Epithelial cell of proximal tubule (primary cell): Measurements from ENCODE around the gene NR1I2. TPM values are rescaled to one million over a fixed set of nuclear protein-coding genes. Genes with fewer than 3 reads are reported as not detected.

ENCODE experiments used
- DNase-seq: peaks from one replicate; pipeline ENCODE4 v3.0.0-alpha.2; 2011; ENCODE audit warnings: low read depth
- H3K4me3 ChIP-seq: 2 replicates; pipeline ENCODE4 v1.5.1; 2011; ENCODE audit warnings: low read depth, mild to moderate bottlenecking, low read length
- total RNA-seq: library from RNA; depleted of rRNA; stranded (reverse); fragments of >200 nt; gene quantifications from 2 replicates; pipeline ENCODE4 v1.2.3, GENCODE V29; 2015
- TF ChIP-seq, protein P1 (sequence below): conservative IDR thresholded peaks from 2 replicates; pipeline ENCODE4 v1.5.1; 2012; ENCODE audit warnings: low read depth, mild to moderate bottlenecking, low read length

The NR1I2 gene
- total RNA-seq, 1 donor from 2014 or later: 0.69 TPM

DNA sequence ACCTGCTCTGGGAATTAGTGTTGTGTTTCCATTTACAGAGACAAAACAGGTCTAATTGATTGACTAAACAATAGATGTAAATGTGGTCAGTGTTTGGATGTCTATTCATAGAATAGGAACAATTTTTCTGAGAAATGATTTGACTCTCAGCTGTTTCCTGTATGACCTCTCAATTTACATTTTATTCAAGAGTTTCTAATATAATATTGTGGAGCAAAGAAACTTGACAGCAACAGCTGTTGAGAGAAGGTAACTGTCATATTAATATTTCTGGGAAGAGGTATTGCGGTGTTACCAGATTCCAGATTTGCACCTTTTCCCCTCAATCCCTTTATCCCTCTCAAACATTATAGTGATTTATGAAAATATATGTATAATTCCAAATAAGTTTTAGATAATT, 3.7 kb upstream of the NR1I2 start:
- no peak overlapping the region for H3K4me3 ChIP-seq
- TF ChIP-seq, protein P1, sequence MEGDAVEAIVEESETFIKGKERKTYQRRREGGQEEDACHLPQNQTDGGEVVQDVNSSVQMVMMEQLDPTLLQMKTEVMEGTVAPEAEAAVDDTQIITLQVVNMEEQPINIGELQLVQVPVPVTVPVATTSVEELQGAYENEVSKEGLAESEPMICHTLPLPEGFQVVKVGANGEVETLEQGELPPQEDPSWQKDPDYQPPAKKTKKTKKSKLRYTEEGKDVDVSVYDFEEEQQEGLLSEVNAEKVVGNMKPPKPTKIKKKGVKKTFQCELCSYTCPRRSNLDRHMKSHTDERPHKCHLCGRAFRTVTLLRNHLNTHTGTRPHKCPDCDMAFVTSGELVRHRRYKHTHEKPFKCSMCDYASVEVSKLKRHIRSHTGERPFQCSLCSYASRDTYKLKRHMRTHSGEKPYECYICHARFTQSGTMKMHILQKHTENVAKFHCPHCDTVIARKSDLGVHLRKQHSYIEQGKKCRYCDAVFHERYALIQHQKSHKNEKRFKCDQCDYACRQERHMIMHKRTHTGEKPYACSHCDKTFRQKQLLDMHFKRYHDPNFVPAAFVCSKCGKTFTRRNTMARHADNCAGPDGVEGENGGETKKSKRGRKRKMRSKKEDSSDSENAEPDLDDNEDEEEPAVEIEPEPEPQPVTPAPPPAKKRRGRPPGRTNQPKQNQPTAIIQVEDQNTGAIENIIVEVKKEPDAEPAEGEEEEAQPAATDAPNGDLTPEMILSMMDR: no peak
- no peak for DNase-seq

DNA sequence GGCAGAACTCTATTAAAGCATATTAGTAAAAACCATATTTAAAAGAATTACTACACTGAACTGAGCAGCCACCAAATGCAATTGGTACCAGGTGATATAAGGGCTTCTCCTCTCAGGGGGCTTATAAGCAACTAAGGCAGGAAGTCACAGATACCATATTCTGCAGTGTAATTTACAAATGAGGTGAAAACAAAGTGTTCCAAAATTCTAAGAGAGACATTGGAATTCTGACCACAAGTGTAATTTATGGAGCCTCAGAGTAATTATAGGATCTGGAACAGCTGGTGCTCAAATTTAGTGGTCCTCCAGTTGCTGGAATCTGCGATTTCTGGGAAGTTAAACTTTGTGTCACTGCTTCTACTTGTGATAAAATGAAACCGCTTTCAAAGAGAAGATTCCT, 3.1 kb upstream of the NR1I2 start:
- TF ChIP-seq, protein P1: no peak
- no peak overlapping the region for H3K4me3 ChIP-seq
- DNase-seq: no peak

DNA sequence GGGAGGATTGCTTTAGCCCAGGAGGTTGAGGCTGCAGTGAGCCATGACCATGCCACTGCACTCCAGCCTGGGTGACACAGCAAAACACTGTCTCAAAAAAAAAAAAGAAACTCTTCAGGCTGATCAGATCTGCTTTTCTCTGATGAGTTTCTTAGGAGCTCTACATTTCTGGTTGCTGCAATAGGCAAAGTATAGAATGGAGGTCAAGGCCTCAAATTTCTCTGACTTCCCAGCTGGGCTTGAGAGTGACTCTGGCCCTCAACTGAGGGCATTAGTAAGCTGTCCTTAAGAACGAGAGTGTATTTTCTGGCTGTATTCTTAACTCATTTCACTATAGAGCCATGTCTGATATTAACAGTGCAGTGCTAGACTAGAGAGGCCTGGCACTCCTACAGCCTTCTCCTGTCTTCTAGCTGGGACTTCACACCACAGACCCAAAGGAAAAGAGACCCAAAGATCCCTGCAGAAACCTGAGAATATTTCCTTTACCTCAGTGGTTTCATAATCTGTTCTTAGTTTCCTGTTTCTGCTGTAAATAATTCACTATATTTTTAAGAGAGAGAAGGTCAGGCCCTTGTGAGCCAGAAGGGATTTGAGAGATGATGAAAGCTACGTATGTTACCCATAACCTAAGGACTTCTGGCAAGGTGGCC, 2.0 kb upstream of the NR1I2 start:
- DNase-seq: no peak
- H3K4me3 ChIP-seq: no peak overlapping the region
- TF ChIP-seq, protein P1: no peak

DNA sequence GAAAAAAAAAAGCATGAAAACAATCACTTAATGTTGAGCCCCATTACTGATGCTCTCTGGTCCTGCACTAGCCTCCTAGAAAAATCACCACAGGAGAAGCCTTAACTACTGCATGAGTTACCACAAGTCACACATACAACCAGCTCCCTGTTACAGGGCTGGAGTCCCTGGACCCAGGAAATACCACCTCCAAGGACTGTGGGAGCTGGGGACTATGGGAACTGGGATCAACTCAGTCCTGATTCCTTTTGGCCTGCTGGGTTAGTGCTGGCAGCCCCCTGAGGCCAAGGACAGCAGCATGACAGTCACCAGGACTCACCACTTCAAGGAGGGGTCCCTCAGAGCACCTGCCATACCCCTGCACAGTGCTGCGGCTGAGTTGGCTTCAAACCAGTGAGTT, 559 bp downstream of the NR1I2 start:
- no peak overlapping the region for H3K4me3 ChIP-seq
- no peak for DNase-seq
- TF ChIP-seq, protein P1: no peak

DNA sequence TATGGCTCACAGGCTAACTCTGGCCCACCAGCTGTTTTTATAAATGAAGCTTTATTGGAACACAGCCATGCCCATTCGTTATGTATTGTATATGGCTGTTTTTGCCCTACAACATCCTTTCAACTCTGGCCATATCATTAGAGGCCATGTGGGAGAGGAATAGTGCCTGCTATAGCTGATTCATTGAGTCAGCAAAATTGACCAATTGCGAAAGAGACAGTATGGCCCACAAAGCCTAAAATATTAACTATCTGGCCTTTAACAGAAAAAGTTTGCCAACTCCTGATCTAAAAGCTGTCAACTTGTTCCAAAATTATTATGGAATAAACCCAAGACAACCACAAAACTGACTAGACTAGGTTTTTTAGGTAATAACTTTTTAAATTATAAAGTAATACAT, 1.4 kb downstream of the NR1I2 start:
- DNase-seq: no peak
- H3K4me3 ChIP-seq: no peak overlapping the region
- TF ChIP-seq, protein P1: no peak

DNA sequence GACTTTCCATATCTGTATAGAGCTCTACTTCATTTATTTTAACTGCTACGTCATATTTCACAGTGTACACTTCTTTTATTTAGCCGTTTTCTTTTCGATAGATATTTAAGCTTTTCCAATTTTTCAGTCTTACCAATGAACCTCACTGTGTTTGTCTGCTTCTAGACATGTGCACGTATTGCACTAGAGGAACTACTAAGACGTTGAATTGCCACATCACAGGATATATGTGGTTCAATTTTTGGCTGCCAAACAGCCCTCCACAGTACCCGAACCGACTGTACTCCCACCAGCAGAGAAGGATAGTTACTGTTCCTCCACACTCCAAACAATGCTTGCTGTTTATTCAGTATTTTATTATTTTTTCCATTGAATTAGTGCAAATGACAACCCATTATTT, 2.0 kb downstream of the NR1I2 start:
- TF ChIP-seq, protein P1: no peak
- DNase-seq: no peak
- no peak overlapping the region for H3K4me3 ChIP-seq

DNA sequence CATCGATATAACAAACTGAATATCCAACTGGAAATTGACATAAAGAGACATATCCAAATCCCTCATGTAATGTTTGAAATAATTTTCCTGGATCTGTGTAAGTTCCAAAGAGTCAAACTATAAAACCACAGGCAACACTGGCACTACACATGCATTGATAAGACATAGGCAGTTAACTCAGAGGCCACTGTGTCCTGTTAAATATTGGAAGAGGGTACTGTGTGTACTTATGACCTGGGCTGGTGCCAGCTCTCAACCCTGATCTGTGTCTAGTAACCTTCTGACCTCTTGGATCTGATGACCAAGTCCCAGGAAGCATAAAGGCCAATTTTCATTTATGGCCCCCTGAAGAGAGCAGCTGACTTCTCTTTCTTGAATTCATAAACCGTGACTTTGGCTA, 4.5 kb downstream of the NR1I2 start:
- no peak for DNase-seq

More for the DNA sequence above, 4.5 kb downstream of the NR1I2 start:
- TF ChIP-seq, protein P1: no peak
- no peak overlapping the region for H3K4me3 ChIP-seq
